GM21576 (cell line): ENCODE results near the gene TAF11L14.
"Not testable (repeated sequence)": the region's sequence is repeated elsewhere in the genome, so short reads cannot be mapped to it uniquely, and the experiment has no call there.

Experiments
- ATAC-seq: cut with Tn5 transposase; IDR thresholded peaks from one replicate; pipeline ENCODE4 v1.9.1; 2021; ENCODE audit warnings: mild to moderate bottlenecking, moderate library complexity; ENCODE audit not compliant: unreplicated experiment

Gene TAF11L14

GRCh38 chr5:17634160-17634559, at the start of gene TAF11L14:
TSS of gene TAF11L14 (plus strand) at chr5:17634460.
- no peak for ATAC-seq

- not testable (repeated sequence) for ATAC-seq
Observed at GRCh38 chr5:17585658-17586057, 48.6 kb upstream of the TAF11L14 start, which contains the start of gene TAF11L7. TSS of gene TAF11L7 (minus strand) at chr5:17585758.

- not testable (repeated sequence) for ATAC-seq
Observed at GRCh38 chr5:17590860-17591259, 43.4 kb upstream of the TAF11L14 start, which contains the start of gene TAF11L8. TSS of gene TAF11L8 (minus strand) at chr5:17590960.

GRCh38 chr5:17594255-17594654, 40.0 kb upstream of the TAF11L14 start, which contains the start of gene TAF11L9:
TSS of gene TAF11L9 (minus strand) at chr5:17594394.
- ATAC-seq = not testable (repeated sequence)

- not testable (repeated sequence) for ATAC-seq
Observed at GRCh38 chr5:17597728-17598127, 36.5 kb upstream of the TAF11L14 start, which contains the start of gene TAF11L10. TSS of gene TAF11L10 (minus strand) at chr5:17597828.

GRCh38 chr5:17603880-17604279, 30.4 kb upstream of the TAF11L14 start, which contains the start of gene TAF11L11:
TSS of gene TAF11L11 (plus strand) at chr5:17604183.
- not testable (repeated sequence) for ATAC-seq

GRCh38 chr5:17604951-17605350, 29.3 kb upstream of the TAF11L14 start:
- no peak for ATAC-seq

GRCh38 chr5:17607461-17607860, 26.8 kb upstream of the TAF11L14 start:
- ATAC-seq = not testable (repeated sequence)

GRCh38 chr5:17610092-17610491, 24.2 kb upstream of the TAF11L14 start, which contains the start of gene TAF11L12:
TSS of gene TAF11L12 (plus strand) at chr5:17610392.
- ATAC-seq = not testable (repeated sequence)

- no peak for ATAC-seq
Observed at GRCh38 chr5:17614872-17615605, 19.2 kb upstream of the TAF11L14 start.

GRCh38 chr5:17619354-17619753, 14.9 kb upstream of the TAF11L14 start:
- no peak for ATAC-seq

GRCh38 chr5:17620627-17621026, 13.6 kb upstream of the TAF11L14 start:
- ATAC-seq = no peak

GRCh38 chr5:17625686-17626085, 8.6 kb upstream of the TAF11L14 start:
- ATAC-seq = no peak

GRCh38 chr5:17631788-17632187, 2.5 kb upstream of the TAF11L14 start, which contains the start of gene TAF11L13:
TSS of gene TAF11L13 (plus strand) at chr5:17632088.
- not testable (repeated sequence) for ATAC-seq

- not testable (repeated sequence) for ATAC-seq
Observed at GRCh38 chr5:17649232-17649631, 15.0 kb downstream of the TAF11L14 start.

- not testable (repeated sequence) for ATAC-seq
Observed at GRCh38 chr5:17655201-17655759, 21.0 kb downstream of the TAF11L14 start.

- no peak for ATAC-seq
Observed at GRCh38 chr5:17655921-17656320, 21.7 kb downstream of the TAF11L14 start.

- no peak for ATAC-seq
Observed at GRCh38 chr5:17663182-17663581, 28.9 kb downstream of the TAF11L14 start.

GRCh38 chr5:17665836-17666235, 31.6 kb downstream of the TAF11L14 start:
- no peak for ATAC-seq

- ATAC-seq = no peak
Observed at GRCh38 chr5:17666726-17667235, 32.5 kb downstream of the TAF11L14 start.

- ATAC-seq = no peak
Observed at GRCh38 chr5:17670353-17670752, 36.1 kb downstream of the TAF11L14 start.
